G401.6 (cell line): ENCODE measurements around the gene WWOX.
A peak's percentile ranks its signal among the peaks of the same experiment; 100 is the strongest.
"Not testable (repeated sequence)": the region's sequence is repeated elsewhere in the genome, so short reads cannot be mapped to it uniquely, and the experiment has no call there.

ENCODE experiments used
- FAIRE-seq: peaks from 2 replicates; lab custom pipeline; 2012; peaks lifted over from hg19 to GRCh38; lab: Jason Lieb, UNC

Gene WWOX

GRCh38 chr16:79042141-79042540 lies 942.7 kb downstream of the WWOX start:
- FAIRE-seq, result no peak

DNA sequence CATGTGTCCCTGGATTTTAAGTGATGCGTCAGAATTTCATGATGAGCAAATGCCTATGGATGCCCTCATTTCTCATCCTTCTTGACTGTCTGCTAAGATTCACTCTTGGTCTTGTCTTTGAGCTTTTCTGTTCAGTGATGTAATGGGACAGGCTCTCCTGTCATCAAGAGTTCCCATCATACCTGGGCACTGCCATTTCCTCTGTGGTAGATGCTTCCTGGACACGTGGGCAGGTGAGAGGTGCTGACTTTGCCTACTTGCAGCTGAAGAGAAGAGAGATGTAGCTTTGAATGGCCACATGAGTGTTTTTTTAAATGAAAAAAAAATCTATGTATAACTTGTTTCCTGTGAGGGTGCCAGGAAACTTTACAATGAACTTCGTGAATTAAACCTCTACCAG lies 943.4 kb downstream of the WWOX start:
- no peak for FAIRE-seq

- no peak for FAIRE-seq
Measured at GRCh38 chr16:79045191-79045590, 945.7 kb downstream of the WWOX start.

DNA sequence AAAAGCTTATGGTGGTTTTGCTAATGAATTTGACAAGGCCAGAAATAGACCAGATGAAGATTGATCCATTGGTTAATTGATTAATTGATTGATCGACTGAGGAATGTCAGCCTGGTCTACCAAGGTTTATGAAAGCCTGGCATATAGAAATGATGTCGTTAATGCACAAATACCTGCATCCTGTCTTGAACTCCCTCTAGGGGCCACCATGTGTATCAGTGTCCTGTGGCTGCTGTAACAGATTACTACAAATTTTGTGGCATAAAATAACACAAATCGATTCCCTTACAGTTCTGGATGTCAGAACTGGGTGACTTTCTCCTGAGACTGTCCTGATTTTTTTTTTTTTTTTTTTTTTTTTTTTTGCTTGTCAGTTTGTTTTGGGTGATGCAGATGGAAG lies 947.9 kb downstream of the WWOX start:
- no peak for FAIRE-seq

DNA sequence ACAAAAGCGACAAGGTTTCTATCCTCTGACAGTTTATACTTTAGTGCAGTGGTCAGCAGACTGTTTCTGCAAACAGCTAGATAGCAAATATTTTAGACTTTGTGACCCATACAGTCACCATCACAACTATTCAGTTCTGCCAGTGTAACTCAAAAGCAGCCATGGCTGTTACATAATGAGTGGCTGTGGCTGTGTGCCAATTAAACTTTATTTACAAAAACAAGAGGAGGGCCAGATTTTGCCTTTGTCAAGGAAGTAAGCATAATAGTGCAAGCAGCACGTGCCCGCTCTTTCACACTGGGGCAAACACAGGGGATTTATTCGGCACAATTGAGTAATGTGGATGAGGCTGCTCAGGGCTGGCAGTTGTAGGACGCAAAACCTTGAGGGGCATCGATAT lies 949.6 kb downstream of the WWOX start:
- FAIRE-seq, result no peak

- no peak for FAIRE-seq
Measured at GRCh38 chr16:79050063-79050462, 950.6 kb downstream of the WWOX start.

- FAIRE-seq, result no peak
Measured at GRCh38 chr16:79051313-79051712, 951.9 kb downstream of the WWOX start.

- not testable (repeated sequence) for FAIRE-seq
Measured at GRCh38 chr16:79052198-79052597, 952.7 kb downstream of the WWOX start.

- FAIRE-seq, result peak; percentile 53
Measured at GRCh38 chr16:79053577-79053976, 954.1 kb downstream of the WWOX start.

- FAIRE-seq, result no peak
Measured at GRCh38 chr16:79054211-79054984, 954.9 kb downstream of the WWOX start.

- FAIRE-seq, result no peak
Measured at GRCh38 chr16:79055251-79055970, 956.0 kb downstream of the WWOX start.

DNA sequence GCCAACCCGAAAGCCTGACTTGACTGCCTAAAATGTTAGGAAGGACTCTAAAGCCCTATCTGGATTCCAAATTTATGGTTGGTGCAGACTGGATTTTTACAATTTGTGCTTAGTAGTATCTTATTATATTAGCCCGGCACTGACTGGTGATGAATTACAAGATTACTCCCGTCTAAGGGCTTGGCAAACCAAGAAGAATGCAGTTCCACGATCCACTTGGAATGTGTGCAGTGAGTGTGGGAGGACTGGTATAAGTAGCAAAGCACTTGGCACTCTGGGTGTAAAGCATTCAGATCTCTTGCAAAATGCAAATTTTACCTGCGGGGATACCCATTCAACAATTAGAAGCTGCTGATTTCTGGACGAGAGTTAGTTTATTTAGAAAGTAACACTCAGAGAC lies 961.7 kb downstream of the WWOX start:
- FAIRE-seq, result no peak

DNA sequence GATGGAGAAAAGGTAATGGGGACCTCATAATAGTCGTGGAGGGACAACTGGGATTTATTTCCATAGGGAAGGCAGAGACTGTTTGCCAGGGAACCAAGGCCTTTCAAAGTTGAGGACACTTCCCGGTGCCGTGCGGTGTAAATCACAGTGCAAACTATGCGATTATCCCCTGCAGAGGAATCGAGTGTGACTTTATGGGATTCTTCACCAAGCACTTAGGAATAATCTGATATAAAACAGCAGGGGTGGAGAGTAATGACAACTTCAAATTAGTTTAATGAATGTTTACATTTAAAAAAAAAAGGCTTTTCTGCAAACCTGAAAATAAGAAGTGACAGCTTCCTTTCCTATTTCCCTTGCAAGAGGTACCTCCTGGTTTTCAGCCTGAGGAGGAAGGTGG lies 962.9 kb downstream of the WWOX start:
- FAIRE-seq, result no peak

DNA sequence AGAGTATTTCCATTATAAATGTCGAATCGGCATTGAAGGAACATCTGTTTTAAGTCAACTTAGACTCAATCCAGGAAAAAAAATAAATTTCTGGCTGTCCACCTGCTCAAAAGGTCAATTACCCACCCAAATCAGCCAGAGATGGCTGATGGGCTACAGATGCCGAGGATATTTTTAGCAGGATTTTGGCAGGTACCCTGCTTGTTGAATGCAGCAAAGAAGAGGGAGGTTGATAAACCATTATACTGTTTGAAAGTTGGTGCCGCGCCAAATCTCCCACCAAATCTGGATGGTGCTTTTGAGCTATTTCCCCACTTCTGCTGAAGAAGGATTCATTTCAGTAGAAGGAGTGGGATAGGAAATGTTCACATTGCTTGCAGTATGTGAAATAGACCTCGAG lies 963.4 kb downstream of the WWOX start:
- FAIRE-seq, result no peak

GRCh38 chr16:79064256-79064972 lies 965.0 kb downstream of the WWOX start:
- FAIRE-seq, result no peak

- no peak for FAIRE-seq
Measured at GRCh38 chr16:79066561-79066960, 967.1 kb downstream of the WWOX start.

GRCh38 chr16:79067600-79067999 lies 968.1 kb downstream of the WWOX start:
- no peak for FAIRE-seq

DNA sequence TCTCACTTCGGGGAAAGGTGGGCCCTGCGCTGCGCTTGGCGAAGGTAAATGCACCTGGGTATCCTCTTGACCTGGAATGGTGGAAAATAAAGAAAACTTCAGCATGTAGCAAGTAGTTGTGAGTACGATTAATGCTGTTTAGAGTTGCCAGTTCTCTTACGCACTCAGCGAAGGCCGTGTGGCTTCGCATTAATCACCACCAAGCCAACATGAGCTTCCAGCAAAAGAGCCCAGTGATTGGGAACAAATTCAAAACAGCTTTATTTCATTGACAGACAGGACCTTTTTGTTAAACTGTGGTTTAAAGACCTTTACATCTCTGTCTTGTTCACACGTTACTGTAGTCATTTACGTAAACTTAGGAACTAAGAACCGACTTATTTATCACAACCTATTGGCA lies 969.7 kb downstream of the WWOX start:
- FAIRE-seq, result no peak

- FAIRE-seq, result no peak
Measured at GRCh38 chr16:79069633-79070032, 970.2 kb downstream of the WWOX start.

GRCh38 chr16:79071424-79071823 lies 972.0 kb downstream of the WWOX start:
- no peak for FAIRE-seq

DNA sequence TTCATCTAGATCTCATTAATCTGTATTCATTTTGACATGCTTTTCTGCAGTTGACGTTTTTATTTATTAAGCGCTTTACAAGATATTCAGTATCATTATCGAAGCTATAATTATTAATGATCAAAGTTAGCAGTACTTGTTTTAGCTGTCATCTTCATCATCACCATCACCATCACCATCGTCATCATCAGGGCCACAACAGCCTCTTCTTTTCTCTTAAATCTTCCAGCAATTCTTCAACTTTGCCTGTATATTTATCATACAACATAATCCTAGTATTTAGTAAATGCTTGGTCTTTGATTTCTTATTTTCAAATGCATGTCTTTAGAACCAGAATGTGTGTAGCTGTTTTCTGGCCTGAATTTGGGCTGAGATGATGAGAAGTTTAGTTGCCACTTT lies 973.1 kb downstream of the WWOX start:
- FAIRE-seq, result no peak

DNA sequence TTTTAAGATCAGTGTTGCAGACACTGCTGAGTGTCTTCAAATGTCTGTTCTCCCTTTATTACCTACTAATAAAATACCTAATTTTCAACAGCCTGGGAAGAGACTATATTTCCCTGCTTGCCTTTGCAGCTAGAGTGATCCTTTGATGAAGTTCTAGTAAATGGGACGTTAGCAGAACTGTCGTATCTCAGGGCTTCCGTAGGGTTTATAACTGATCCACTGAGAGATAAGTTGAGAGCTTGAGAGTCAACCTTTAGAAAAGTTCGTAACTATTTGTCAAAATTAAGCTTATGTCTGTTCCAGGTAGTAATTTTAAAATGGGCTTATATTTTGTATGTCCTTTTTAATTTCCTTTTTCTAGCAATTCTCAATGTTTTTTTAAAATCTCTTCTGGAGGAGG lies 974.1 kb downstream of the WWOX start:
- FAIRE-seq, result no peak

- no peak for FAIRE-seq
Measured at GRCh38 chr16:79074541-79074940, 975.1 kb downstream of the WWOX start.
